ENCODE data around the gene PRKAB1. TPM values are rescaled to one million over a fixed set of nuclear protein-coding genes. Genes with fewer than 3 reads are reported as not detected.

Gene PRKAB1
- total RNA-seq, 2 donors from 2014 or later, result 9.3 to 10.9 TPM

DNA sequence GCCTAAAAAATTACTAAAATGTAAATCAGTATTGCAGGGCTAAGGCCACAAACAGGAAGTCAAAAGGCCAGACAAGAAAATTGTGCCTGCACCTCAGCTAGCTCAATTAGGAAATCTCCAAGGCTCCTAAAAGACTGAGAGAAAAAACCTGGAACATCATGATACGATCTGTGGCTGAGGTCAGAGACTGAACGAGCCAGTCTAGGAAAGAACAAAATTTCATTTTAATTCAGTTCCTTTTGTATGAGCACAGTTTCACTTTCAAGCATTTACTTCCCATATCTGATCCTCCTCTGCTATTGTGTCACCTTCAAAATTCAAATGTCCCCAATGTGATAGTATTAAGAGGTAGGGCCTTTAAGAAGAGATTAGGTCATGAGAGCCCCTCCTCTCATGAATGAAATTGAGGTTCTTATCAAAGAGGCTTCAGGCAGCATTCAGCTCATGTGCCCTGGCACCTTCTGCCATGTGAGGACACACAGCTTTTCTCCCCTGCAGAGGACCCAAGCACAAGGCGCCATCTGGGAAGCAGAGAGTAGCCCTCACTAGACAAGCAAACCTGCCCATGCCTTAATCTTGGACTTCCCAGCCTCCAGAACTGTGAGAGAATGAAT is 14.8 kb downstream of the PRKAB1 start:
- no peak overlapping the region for H3K4me3 ChIP-seq
- TF ChIP-seq, protein P1, sequence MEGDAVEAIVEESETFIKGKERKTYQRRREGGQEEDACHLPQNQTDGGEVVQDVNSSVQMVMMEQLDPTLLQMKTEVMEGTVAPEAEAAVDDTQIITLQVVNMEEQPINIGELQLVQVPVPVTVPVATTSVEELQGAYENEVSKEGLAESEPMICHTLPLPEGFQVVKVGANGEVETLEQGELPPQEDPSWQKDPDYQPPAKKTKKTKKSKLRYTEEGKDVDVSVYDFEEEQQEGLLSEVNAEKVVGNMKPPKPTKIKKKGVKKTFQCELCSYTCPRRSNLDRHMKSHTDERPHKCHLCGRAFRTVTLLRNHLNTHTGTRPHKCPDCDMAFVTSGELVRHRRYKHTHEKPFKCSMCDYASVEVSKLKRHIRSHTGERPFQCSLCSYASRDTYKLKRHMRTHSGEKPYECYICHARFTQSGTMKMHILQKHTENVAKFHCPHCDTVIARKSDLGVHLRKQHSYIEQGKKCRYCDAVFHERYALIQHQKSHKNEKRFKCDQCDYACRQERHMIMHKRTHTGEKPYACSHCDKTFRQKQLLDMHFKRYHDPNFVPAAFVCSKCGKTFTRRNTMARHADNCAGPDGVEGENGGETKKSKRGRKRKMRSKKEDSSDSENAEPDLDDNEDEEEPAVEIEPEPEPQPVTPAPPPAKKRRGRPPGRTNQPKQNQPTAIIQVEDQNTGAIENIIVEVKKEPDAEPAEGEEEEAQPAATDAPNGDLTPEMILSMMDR (IDR thresholded peaks at IDR 0.05), result no peak
- DNase-seq (ENCODE audit: low spot score), result no peak
- no peaks in the 10 kb centered on the region for H3K9me3 ChIP-seq
- peaks cover 42% of the 10 kb centered on the region for H3K36me3 ChIP-seq
- peak overlapping the region in 1 of 2 donors; percentile 18 for H3K27ac ChIP-seq
- no peaks in the 10 kb centered on the region for H3K27me3 ChIP-seq
- H3K4me1 ChIP-seq, result peaks cover 0 to 11% of the 10 kb centered on the region in 2 donors

DNA sequence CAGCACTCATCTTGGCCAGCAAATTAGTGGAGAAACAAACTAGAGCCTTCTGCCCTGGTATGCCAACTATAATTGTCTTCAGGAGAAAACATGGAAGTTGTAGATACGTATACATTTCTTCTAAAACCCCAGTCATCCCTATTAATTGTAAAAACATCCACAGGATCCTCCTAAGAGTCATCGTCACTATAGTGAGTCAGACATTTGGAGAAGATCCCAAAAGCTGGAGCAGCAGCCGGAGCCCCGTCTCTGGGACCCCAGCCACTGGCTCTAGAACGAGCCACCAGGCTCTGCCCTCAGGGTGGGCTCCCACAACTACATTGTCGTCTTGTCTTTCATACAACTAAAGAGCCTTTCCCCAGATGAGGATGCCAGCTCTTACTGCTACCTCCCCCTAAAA is 15.5 kb downstream of the PRKAB1 start:
- TF ChIP-seq, protein P1 (IDR thresholded peaks at IDR 0.05), result no peak
- H3K9me3 ChIP-seq, result no peaks in the 10 kb centered on the region
- H3K27ac ChIP-seq, result no peak overlapping the region
- H3K36me3 ChIP-seq, result peaks cover 35% of the 10 kb centered on the region
- DNase-seq (ENCODE audit: low spot score), result no peak
- no peaks in the 10 kb centered on the region for H3K27me3 ChIP-seq
- H3K4me3 ChIP-seq, result no peak overlapping the region
- H3K4me1 ChIP-seq, result peaks cover 0 to 11% of the 10 kb centered on the region in 2 donors

DNA sequence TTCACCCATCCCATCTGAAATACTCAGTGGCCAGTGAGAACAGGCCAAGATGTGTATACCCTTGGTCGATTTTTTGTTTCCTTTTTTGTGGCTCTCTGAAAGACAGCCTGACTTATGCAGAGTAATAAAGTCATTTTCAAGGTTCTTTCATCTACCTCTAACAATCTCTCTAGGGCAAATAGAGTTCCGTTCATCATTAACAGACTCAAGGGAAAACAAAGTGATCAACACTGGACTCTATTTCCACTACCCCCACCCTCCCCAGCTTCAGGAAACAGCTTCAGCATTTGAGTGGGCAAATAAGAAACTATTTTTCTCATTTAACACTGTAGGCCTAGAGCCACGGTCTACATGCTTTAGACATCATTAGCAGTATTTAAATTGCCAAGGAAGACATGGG is 15.9 kb downstream of the PRKAB1 start:
- H3K27ac ChIP-seq, result no peak overlapping the region

DNA sequence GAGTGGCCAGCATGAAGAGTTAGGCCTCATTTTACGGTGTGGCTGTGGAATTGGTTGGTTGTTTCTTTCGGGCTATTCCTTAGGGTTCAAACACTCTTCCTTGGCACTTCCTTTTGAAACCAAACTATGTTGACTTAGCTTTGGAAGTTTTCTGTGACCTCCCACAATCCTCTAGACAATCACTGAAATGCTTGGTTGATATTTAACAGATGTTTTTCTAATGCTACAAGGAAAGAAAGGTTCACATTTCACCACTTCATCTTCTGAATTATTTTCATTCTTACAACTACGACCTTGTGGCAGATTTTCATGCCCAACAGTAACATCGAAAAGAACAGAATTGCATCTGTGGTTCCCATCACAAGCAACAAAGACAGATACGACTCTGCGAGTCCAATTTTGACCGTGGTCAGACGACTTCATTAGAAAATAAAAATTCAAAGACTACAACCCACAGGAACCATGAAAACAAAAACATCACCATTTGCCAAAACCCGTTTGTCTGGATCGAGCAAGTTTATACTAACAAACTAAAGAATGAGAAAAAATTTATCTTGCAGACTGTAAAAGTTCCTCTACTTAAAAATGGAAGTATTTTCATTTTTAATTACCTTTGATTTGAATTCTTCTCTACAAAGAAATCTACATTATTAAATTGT is 16.9 kb downstream of the PRKAB1 start:
- no peaks in the 10 kb centered on the region for H3K9me3 ChIP-seq
- no peaks in the 10 kb centered on the region for H3K27me3 ChIP-seq
- H3K4me1 ChIP-seq, result peaks cover 0 to 11% of the 10 kb centered on the region in 2 donors
- no peak for DNase-seq (ENCODE audit: low spot score)
- TF ChIP-seq, protein P1 (IDR thresholded peaks at IDR 0.05), result no peak
- no peak overlapping the region for H3K4me3 ChIP-seq
- H3K27ac ChIP-seq, result no peak overlapping the region
- peaks cover 21% of the 10 kb centered on the region for H3K36me3 ChIP-seq

More for the DNA sequence above, 15.9 kb downstream of the PRKAB1 start:
- TF ChIP-seq, protein P1 (IDR thresholded peaks at IDR 0.05), result no peak
- no peak for DNase-seq (ENCODE audit: low spot score)
- Histone ChIP-seq H3K36me3 (peaks cover 31% of the 10 kb centered on the region), H3K4me1 (peaks cover 0 to 11% of the 10 kb centered on the region in 2 donors), H3K27me3 (no peaks in the 10 kb centered on the region), H3K9me3 (no peaks in the 10 kb centered on the region), H3K4me3 (no peak overlapping the region)

DNA sequence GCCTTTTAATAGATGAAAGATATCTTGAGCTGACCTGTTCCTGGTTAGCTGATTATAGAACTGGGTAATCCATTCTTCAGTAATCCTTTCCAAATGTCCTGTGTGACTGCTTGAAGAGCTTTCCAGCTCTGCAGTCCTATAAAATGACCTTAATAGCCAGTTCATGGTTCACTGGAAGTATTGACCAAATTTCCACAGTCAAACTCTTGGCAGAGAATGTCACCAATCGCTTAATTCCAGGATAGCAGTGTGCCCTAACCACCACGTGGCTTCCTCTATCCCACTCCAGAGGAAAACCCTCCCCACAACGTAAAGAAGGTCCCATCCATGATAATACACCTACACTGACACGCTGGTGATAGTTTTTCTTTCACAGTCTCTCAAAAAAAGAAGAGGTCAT is 17.4 kb downstream of the PRKAB1 start:
- Histone ChIP-seq H3K27ac (no peak overlapping the region), H3K9me3 (no peaks in the 10 kb centered on the region), H3K4me1 (peaks cover 0 to 11% of the 10 kb centered on the region in 2 donors), H3K27me3 (no peaks in the 10 kb centered on the region), H3K36me3 (peaks cover 16% of the 10 kb centered on the region), H3K4me3 (no peak overlapping the region)
- TF ChIP-seq, protein P1 (IDR thresholded peaks at IDR 0.05), result no peak
- DNase-seq (ENCODE audit: low spot score), result no peak
